Measurements from ENCODE around the gene HOXC6.

- TF ChIP-seq ZC3H10 (CRISPR knock-in tag; IDR thresholded peaks at IDR 0.05), result no peak
- no peak for TF ChIP-seq CSDC2 (CRISPR knock-in tag; IDR thresholded peaks at IDR 0.05)
- no peak for TF ChIP-seq OSR1 (CRISPR knock-in tag; IDR thresholded peaks at IDR 0.05)
- TF ChIP-seq ZNF70 (CRISPR knock-in tag; IDR thresholded peaks at IDR 0.05), result no peak
- TF ChIP-seq PPARA (CRISPR knock-in tag; IDR thresholded peaks at IDR 0.05; ENCODE audit: borderline replicate concordance), result no peak
- TF ChIP-seq ZNF8 (CRISPR knock-in tag; IDR thresholded peaks at IDR 0.05), result no peak
- no peak for TF ChIP-seq CSRNP3 (CRISPR knock-in tag; IDR thresholded peaks at IDR 0.05)
Observed at GRCh38 chr12:54048406-54049093, 20.3 kb downstream of the HOXC6 start.

Data from SK-N-SH treated with all-trans-retinoic acid at 6 μM for 48 hours (cell line).